HepG2 (cell line): ENCODE measurements around the gene USP7. TPM values are rescaled to one million over a fixed set of nuclear protein-coding genes. Genes with fewer than 3 reads are reported as not detected.

Experiments
- ATM ChIP-seq: fragments of 450-650 bp; IDR thresholded peaks from 2 replicates; pipeline ENCODE4 v1.7.1; 2017; ENCODE audit warnings: mild to moderate bottlenecking, borderline replicate concordance
- CSRNP2 ChIP-seq: sonication (generic); formaldehyde crosslinking; conservative IDR thresholded peaks from 2 replicates; pipeline ENCODE4 v1.8.0; 2022; ENCODE audit warnings: low read depth, missing genetic modification reagents
- ELK4 ChIP-seq: sonication (generic); formaldehyde crosslinking; IDR thresholded peaks from 2 replicates; pipeline ENCODE4 v1.9.0; 2021; ENCODE audit warnings: missing genetic modification reagents, borderline replicate concordance
- ETV5 ChIP-seq: IDR thresholded peaks from 2 replicates; pipeline ENCODE4 v1.6.1; 2018; ENCODE audit warnings: missing biosample characterization, missing genetic modification reagents, inconsistent platforms, borderline replicate concordance
- FOXJ3 ChIP-seq: sonication (generic); formaldehyde crosslinking; IDR thresholded peaks from 2 replicates; pipeline ENCODE4 v1.4.0; 2020; ENCODE audit warnings: missing genetic modification reagents, mild to moderate bottlenecking, borderline replicate concordance
- HIVEP1 ChIP-seq: sonication (generic); formaldehyde crosslinking; IDR thresholded peaks from 2 replicates; pipeline ENCODE4 v1.4.0; 2020; ENCODE audit warnings: mild to moderate bottlenecking, missing genetic modification reagents
- HOXD1 ChIP-seq: sonication (generic); formaldehyde crosslinking; IDR thresholded peaks from 2 replicates; pipeline ENCODE4 v1.5.0; 2020; ENCODE audit warnings: missing genetic modification reagents
- KLF11 ChIP-seq: IDR thresholded peaks from 2 replicates; pipeline ENCODE4 v1.6.1; 2016; ENCODE audit warnings: missing compliant biosample characterization
- KLF12 ChIP-seq: sonication (generic); formaldehyde crosslinking; IDR thresholded peaks from 2 replicates; pipeline ENCODE4 v1.4.0; 2020; ENCODE audit warnings: missing genetic modification reagents, borderline replicate concordance
- MBD4 ChIP-seq: IDR thresholded peaks from 2 replicates; pipeline ENCODE4 v1.6.1; 2012; ENCODE audit warnings: low read length, inconsistent platforms, borderline replicate concordance
- NFE2 ChIP-seq: sonication (generic); formaldehyde crosslinking; IDR thresholded peaks from 2 replicates; pipeline ENCODE4 v1.4.0; 2020; ENCODE audit warnings: missing genetic modification reagents
- RCOR2 ChIP-seq: IDR thresholded peaks from 2 replicates; pipeline ENCODE4 v1.6.1; 2016; ENCODE audit warnings: missing biosample characterization, missing genetic modification reagents
- ZBTB20 ChIP-seq: sonication (generic); formaldehyde crosslinking; IDR thresholded peaks from 2 replicates; pipeline ENCODE4 v1.8.1; 2023; ENCODE audit warnings: missing genetic modification reagents, low read depth, mild to moderate bottlenecking, borderline replicate concordance
- ZFAT ChIP-seq: sonication (generic); formaldehyde crosslinking; conservative IDR thresholded peaks from 2 replicates; pipeline ENCODE4 v1.8.1; 2023; ENCODE audit warnings: missing genetic modification reagents, inconsistent platforms
- ZNF138 ChIP-seq: sonication (generic); formaldehyde crosslinking; IDR thresholded peaks from 2 replicates; pipeline ENCODE4 v1.5.0; 2020; ENCODE audit warnings: mild to moderate bottlenecking, low read depth, missing genetic modification reagents
- ZNF557 ChIP-seq: sonication (generic); formaldehyde crosslinking; IDR thresholded peaks from 2 replicates; pipeline ENCODE4 v1.4.0; 2020; ENCODE audit warnings: missing genetic modification reagents
- ZNF709 ChIP-seq: sonication (generic); formaldehyde crosslinking; IDR thresholded peaks from 2 replicates; pipeline ENCODE4 v1.5.0; 2020; ENCODE audit warnings: mild to moderate bottlenecking, missing genetic modification reagents
- polyA plus RNA-seq, 8 experiments: library from polyadenylated mRNA; depleted of rRNA in 3 of 8; stranded (reverse) in 7 of 8; unstranded in 1 of 8; fragments of >200 nt; fragmentation: Illumina TruSeq in 4 of 8; extraction: Trizol in 4 of 8; gene quantifications; 2 replicates each; pipeline versions ENCODE4 v1.2.1 to v1.2.3, GENCODE V29; 2011 to 2016; ENCODE audit warnings: low read depth in 4 of 8, missing spikeins in 1 of 8, mixed read lengths in 1 of 8; ENCODE audit not compliant: insufficient read depth in 1 of 8
- total RNA-seq, 5 experiments: library from RNA; depleted of rRNA; stranded (reverse); fragments of >200 nt; fragmentation: Illumina TruSeq; extraction: Trizol; gene quantifications; 2 replicates each; pipeline ENCODE4 v1.2.3, GENCODE V29; 2016; ENCODE audit warnings: low read depth in 1 of 5
- TF ChIP-seq, protein P1 (sequence below): sonication (generic); formaldehyde crosslinking; IDR thresholded peaks from 2 replicates; pipeline ENCODE4 v1.5.1; 2020; ENCODE audit warnings: mild to moderate bottlenecking, missing genetic modification reagents
- TF ChIP-seq, protein P2 (sequence below): sonication (generic); formaldehyde crosslinking; IDR thresholded peaks from 2 replicates; pipeline ENCODE4 v1.5.0; 2020; ENCODE audit warnings: missing genetic modification reagents, mild to moderate bottlenecking, borderline replicate concordance
- TF ChIP-seq, protein P3 (sequence below): sonication (generic); formaldehyde crosslinking; IDR thresholded peaks from 2 replicates; pipeline ENCODE4 v1.4.0; 2020; ENCODE audit warnings: missing genetic modification reagents

The USP7 gene
- total and polyA plus RNA-seq, 2 of the 13 experiments (the other 11 are each of a cell fraction or from before 2014, with no cell fraction given) = 52.5 to 173 TPM

DNA sequence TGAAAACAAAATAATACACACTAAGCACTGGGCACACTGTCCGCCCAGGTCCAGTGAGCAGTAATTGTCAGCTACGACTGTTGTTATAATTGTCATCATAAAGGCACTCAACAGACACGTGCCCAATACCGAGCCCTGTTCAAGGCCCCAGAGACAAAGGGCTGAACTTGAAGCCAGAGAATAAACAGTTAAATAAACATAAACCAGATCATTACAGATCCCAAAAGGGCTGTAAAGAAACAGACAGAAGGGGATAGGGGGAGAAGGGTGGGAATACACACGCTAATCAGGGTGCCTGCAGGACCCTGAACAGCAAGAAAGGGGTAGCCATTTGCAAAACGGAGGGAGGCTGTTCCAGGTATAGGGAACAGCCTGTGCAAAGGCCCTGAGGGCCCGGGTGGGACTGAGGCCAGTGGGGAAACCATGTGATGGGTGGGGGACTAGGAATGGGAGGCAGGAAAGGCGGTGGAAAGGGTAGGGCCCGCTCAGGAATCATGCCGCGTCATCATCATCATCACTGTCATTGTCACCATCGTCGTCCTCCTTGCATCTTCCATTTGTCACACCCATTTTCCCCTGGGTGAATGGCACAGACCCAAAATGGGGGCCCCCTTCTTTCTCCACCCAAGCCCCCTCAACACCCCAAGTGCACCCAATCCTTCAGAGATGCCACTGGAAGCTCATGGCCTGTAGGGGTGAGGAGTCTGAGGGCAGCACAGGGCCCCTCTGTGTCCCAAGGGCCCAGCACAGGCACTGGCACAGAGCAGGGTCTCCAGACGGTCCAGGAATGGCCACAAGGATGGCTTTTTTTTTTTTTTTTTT, 101.2 kb downstream of the USP7 start (continued):
- no peak for TF ChIP-seq HIVEP1 (CRISPR knock-in tag)
- no peak for TF ChIP-seq ZNF138 (CRISPR knock-in tag)
- TF ChIP-seq KLF11 (CRISPR knock-in tag) = no peak; the same call in 1 of the 2 replicates
- TF ChIP-seq, protein P1, sequence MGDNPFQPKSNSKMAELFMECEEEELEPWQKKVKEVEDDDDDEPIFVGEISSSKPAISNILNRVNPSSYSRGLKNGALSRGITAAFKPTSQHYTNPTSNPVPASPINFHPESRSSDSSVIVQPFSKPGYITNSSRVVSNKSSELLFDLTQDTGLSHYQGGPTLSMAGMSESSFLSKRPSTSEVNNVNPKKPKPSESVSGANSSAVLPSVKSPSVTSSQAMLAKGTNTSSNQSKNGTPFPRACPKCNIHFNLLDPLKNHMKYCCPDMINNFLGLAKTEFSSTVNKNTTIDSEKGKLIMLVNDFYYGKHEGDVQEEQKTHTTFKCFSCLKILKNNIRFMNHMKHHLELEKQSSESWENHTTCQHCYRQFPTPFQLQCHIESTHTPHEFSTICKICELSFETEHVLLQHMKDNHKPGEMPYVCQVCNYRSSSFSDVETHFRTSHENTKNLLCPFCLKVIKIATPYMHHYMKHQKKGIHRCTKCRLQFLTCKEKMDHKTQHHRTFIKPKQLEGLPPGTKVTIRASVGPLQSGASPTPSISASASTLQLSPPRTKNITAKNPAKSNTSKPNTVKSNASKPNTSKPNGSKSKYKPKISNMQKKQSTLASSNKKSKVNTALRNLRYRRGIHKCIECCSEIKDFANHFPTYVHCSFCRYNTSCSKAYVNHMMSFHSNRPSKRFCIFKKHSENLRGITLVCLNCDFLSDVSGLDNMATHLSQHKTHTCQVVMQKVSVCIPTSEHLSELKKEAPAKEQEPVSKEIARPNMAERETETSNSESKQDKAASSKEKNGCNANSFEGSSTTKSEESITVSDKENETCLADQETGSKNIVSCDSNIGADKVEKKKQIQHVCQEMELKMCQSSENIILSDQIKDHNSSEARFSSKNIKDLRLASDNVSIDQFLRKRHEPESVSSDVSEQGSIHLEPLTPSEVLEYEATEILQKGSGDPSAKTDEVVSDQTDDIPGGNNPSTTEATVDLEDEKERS (CRISPR knock-in tag) = peak; percentile 19; the same call in 1 of the 2 replicates
- no peak for TF ChIP-seq MBD4
- TF ChIP-seq HOXD1 (CRISPR knock-in tag) = peak; percentile 72; the same call in 1 of the 2 replicates
- TF ChIP-seq CSRNP2 (CRISPR knock-in tag) = no peak
- 0 out of 2 replicates have a peak, but pooled peaks have one; percentile 27 for TF ChIP-seq ZNF557 (CRISPR knock-in tag)
- TF ChIP-seq, protein P2, sequence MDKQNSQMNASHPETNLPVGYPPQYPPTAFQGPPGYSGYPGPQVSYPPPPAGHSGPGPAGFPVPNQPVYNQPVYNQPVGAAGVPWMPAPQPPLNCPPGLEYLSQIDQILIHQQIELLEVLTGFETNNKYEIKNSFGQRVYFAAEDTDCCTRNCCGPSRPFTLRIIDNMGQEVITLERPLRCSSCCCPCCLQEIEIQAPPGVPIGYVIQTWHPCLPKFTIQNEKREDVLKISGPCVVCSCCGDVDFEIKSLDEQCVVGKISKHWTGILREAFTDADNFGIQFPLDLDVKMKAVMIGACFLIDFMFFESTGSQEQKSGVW (CRISPR knock-in tag) = no peak
- no peak for TF ChIP-seq ELK4 (CRISPR knock-in tag)
- 0 out of 2 replicates have a peak, but pooled peaks have one; percentile 32 for TF ChIP-seq FOXJ3 (CRISPR knock-in tag)
- no peak for TF ChIP-seq ETV5 (CRISPR knock-in tag)
- no peak for TF ChIP-seq ATM
- TF ChIP-seq RCOR2 = peak; percentile 4; the same call in 1 of the 2 replicates
- TF ChIP-seq ZFAT (CRISPR knock-in tag) = no peak
- TF ChIP-seq, protein P3, sequence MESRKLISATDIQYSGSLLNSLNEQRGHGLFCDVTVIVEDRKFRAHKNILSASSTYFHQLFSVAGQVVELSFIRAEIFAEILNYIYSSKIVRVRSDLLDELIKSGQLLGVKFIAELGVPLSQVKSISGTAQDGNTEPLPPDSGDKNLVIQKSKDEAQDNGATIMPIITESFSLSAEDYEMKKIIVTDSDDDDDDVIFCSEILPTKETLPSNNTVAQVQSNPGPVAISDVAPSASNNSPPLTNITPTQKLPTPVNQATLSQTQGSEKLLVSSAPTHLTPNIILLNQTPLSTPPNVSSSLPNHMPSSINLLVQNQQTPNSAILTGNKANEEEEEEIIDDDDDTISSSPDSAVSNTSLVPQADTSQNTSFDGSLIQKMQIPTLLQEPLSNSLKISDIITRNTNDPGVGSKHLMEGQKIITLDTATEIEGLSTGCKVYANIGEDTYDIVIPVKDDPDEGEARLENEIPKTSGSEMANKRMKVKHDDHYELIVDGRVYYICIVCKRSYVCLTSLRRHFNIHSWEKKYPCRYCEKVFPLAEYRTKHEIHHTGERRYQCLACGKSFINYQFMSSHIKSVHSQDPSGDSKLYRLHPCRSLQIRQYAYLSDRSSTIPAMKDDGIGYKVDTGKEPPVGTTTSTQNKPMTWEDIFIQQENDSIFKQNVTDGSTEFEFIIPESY = peak; percentile 43; the same call in 1 of the 2 replicates
- 0 out of 2 replicates have a peak, but pooled peaks have one; percentile 38 for TF ChIP-seq KLF12
- TF ChIP-seq NFE2 (CRISPR knock-in tag) = peak; percentile 28; the same call in 1 of the 2 replicates
- TF ChIP-seq ZBTB20 (CRISPR knock-in tag) = no peak
- no peak; the same call in 1 of the 2 replicates for TF ChIP-seq ZNF709
